Erythroblast (primary cell): ENCODE data around the gene SLC6A9.

ENCODE experiments used
- GATA1 ChIP-seq: IDR thresholded peaks from 2 replicates; pipeline ENCODE4 v1.6.1; 2011; ENCODE audit warnings: low read depth, mild to moderate bottlenecking, control low read depth, low read length, moderate library complexity
- POLR2A ChIP-seq: IDR thresholded peaks from 2 replicates; pipeline ENCODE4 v1.6.1; 2011; ENCODE audit warnings: mild to moderate bottlenecking, low read length

DNA sequence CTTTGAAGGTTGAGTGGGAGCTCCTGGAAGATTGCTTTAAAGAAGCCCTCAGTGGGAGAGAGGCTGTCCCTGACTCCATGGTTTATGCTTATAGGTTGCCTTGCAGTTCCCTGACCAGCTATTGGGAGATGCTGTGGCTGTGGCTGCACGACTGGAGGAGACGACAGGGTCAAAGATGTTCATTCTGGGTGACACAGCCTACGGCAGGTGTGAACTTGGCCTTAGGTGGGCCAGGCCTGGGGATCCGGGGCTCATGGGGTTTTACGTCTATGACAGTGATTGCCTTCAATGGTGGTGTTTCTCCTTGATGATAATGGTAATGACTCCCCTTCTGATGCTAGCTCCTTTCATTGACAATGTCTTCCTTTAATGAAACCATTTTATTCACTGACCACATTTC, 60.8 kb downstream of the SLC6A9 start:
- TF ChIP-seq POLR2A (no peak), GATA1 (no peak)
